Activated naive CD4-positive, alpha-beta T cell treated with anti-CD3 and anti-CD28 coated beads for 36 hours (primary cell): ENCODE results near the gene PRKN. TPM values are rescaled to one million over a fixed set of nuclear protein-coding genes. Genes with fewer than 3 reads are reported as not detected.

Experiments used
- CTCF ChIA-PET: fragments of 350-600 bp; sonication (Branson Sonifier 250); formaldehyde crosslinking; loops from one replicate; lab custom pipeline; 2021; ENCODE audit warnings: antibody characterized with exemption; lab: Charles Lee
- DNase-seq: peaks from one replicate; pipeline ENCODE4 v3.0.0-alpha.2; 2020
- H3K27ac Mint-ChIP-seq: one replicate; pipeline ENCODE4 v1.8.0; 2021; ENCODE audit warnings: mild to moderate bottlenecking, mixed read lengths
- H3K27me3 Mint-ChIP-seq: one replicate; pipeline ENCODE4 v1.8.0; 2021; ENCODE audit warnings: low read depth, mixed read lengths
- H3K36me3 Mint-ChIP-seq: one replicate; pipeline ENCODE4 v1.8.0; 2021; ENCODE audit warnings: low read depth, mixed read lengths
- H3K4me1 Mint-ChIP-seq: one replicate; pipeline ENCODE4 v1.8.0; 2021; ENCODE audit warnings: low read depth, mixed read lengths
- H3K4me3 Mint-ChIP-seq: one replicate; pipeline ENCODE4 v1.8.0; 2021; ENCODE audit warnings: mild to moderate bottlenecking, moderate library complexity, mixed read lengths
- H3K9me3 Mint-ChIP-seq: one replicate; pipeline ENCODE4 v1.8.0; 2021; ENCODE audit warnings: mixed read lengths
- intact Hi-C: fragments of 100-400 bp; cut with micrococcal nuclease; formaldehyde crosslinking; loops from one replicate; pipeline ENCODE4 v1.15.1; 2023
- total RNA-seq, 2 experiments: library from RNA; stranded (reverse); gene quantifications; one replicate each; pipeline ENCODE4 v1.2.3, GENCODE V29; 2021

Gene PRKN
- total RNA-seq, 2 experiments from 2014 or later, result 0.33 to 0.72 TPM

DNA sequence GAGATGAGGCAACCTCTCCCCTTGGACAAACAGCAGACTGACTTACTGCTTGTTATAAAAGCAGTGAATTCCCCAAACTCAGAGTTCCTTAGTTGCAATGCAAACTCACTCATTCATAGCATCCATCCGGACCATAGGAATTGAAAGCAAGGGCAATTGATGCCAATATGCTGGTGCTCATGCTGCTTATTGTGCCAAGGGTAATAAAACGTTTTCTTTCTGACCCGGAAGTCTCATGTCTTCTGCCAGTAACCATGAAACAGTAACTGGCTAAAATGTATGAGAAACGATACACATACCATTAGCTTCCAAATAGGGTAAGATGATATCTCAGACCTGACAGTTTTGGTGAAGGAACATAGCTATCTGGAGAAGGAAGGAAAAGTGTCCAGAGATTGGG, 18.1 kb downstream of the PRKN start:
- CTCF ChIA-PET, result interaction anchor here (0.6 kb wide), 1 partner anchor 62 kb away, joined by 3 read pairs; no protein-coding TSS in a partner anchor
- H3K27me3 Mint-ChIP-seq, result no peaks in the 10 kb centered on the region

DNA sequence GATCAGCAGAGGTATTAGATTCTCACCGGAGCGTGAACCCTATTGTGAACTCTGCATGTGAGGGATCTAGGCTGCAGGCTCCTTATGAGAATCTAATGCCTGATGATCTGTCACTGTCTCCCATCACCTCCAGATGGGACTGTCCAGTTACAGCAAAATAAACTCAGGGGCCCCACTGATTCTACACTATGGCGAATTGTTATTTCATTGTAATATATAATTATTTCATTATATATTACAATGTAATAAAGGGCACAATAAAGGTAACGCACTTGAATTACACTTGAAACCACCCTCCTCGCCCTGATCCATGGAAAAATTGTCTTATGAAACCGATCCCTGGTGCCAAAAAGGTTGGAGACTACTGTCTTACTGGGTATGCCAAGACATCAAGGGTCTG, 18.6 kb downstream of the PRKN start:
- H3K36me3 Mint-ChIP-seq, result peaks cover 2% of the 10 kb centered on the region

More for the DNA sequence above, 18.1 kb downstream of the PRKN start:
- Mint-ChIP-seq H3K27ac (no peak overlapping the region), H3K4me1 (no peaks in the 10 kb centered on the region), H3K9me3 (no peaks in the 10 kb centered on the region), H3K36me3 (peaks cover 2% of the 10 kb centered on the region), H3K4me3 (no peak overlapping the region)
- intact Hi-C loops, result no loop called here
- DNase-seq, result no peak

GRCh38 chr6:162706232-162706631, 21.3 kb downstream of the PRKN start:
- H3K4me3 Mint-ChIP-seq, result no peak overlapping the region
- no peaks in the 10 kb centered on the region for H3K4me1 Mint-ChIP-seq

More for the DNA sequence above, 18.6 kb downstream of the PRKN start:
- intact Hi-C loops, result no loop called here
- Mint-ChIP-seq H3K9me3 (no peaks in the 10 kb centered on the region), H3K27me3 (no peaks in the 10 kb centered on the region), H3K4me1 (no peaks in the 10 kb centered on the region), H3K4me3 (no peak overlapping the region), H3K27ac (no peak overlapping the region)
- no peak for DNase-seq
- CTCF ChIA-PET, result no interaction called here

GRCh38 chr6:162705736-162706135, 21.8 kb downstream of the PRKN start:
- no peak overlapping the region for H3K4me3 Mint-ChIP-seq
- H3K36me3 Mint-ChIP-seq, result no peaks in the 10 kb centered on the region
- CTCF ChIA-PET, result no interaction called here
- no peaks in the 10 kb centered on the region for H3K4me1 Mint-ChIP-seq
- DNase-seq, result no peak
- H3K27me3 Mint-ChIP-seq, result no peaks in the 10 kb centered on the region
- H3K9me3 Mint-ChIP-seq, result no peaks in the 10 kb centered on the region
- H3K27ac Mint-ChIP-seq, result no peak overlapping the region
- intact Hi-C loops, result no loop called here

More at GRCh38 chr6:162706232-162706631, 21.3 kb downstream of the PRKN start:
- intact Hi-C loops, result no loop called here
- Mint-ChIP-seq H3K9me3 (no peaks in the 10 kb centered on the region), H3K27me3 (no peaks in the 10 kb centered on the region), H3K36me3 (no peaks in the 10 kb centered on the region), H3K27ac (no peak overlapping the region)
- no peak for DNase-seq
- CTCF ChIA-PET, result interaction anchor here (1.0 kb wide), 1 partner anchor 10 kb away, joined by 3 read pairs; no protein-coding TSS in a partner anchor

DNA sequence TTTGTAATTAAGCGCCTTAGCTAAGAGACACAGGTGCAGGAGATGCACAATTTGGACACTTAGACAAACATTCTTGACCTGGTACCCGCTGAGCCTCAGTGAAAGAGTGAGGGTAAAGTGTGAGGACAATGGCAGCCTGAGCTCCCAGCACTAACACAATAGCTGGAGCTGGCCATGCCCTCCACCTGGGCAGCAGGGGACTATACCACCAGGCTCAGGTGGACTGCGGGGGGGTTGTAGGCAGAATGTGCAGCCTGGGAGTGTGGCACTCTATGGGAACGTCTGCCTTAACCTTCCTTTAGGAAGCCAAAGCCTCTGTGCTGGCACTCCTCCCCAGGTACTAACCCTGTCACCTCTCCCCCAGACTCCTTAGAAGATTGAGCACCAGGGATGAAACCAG, 23.6 kb downstream of the PRKN start:
- Mint-ChIP-seq H3K27me3 (no peaks in the 10 kb centered on the region), H3K4me3 (no peak overlapping the region), H3K4me1 (no peaks in the 10 kb centered on the region), H3K36me3 (no peaks in the 10 kb centered on the region), H3K9me3 (no peaks in the 10 kb centered on the region), H3K27ac (no peak overlapping the region)
- intact Hi-C loops, result no loop called here
- CTCF ChIA-PET, result no interaction called here
- no peak for DNase-seq

DNA sequence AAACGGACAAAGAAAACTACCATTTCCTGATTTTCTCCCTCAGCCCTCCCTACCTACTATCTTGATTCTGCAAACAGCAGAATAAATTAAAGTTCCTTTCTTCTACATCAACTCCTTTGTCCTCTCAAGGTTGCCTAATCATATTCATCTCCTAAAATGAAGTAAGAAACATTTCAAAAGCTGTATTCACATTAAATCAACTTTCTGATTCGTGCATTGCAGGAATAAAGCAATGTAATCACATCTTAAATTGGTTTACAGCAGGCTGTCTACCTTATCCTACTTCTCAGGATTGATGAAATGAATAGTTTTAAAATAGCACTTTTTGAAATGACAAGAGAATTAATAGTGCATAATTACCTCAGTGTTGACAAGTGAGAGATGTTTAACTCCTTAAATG, 25.1 kb downstream of the PRKN start:
- no peaks in the 10 kb centered on the region for H3K4me1 Mint-ChIP-seq
- H3K27me3 Mint-ChIP-seq, result no peaks in the 10 kb centered on the region
- H3K27ac Mint-ChIP-seq, result no peak overlapping the region
- intact Hi-C loops, result no loop called here
- H3K4me3 Mint-ChIP-seq, result no peak overlapping the region
- H3K36me3 Mint-ChIP-seq, result no peaks in the 10 kb centered on the region
- DNase-seq, result no peak
- CTCF ChIA-PET, result interaction anchor here (0.6 kb wide), 1 partner anchor 10 kb away, joined by 3 read pairs; no protein-coding TSS in a partner anchor
- no peaks in the 10 kb centered on the region for H3K9me3 Mint-ChIP-seq

- H3K27ac Mint-ChIP-seq, result no peak overlapping the region
- H3K4me3 Mint-ChIP-seq, result no peak overlapping the region
- DNase-seq, result no peak
- H3K9me3 Mint-ChIP-seq, result no peaks in the 10 kb centered on the region
- H3K27me3 Mint-ChIP-seq, result no peaks in the 10 kb centered on the region
- CTCF ChIA-PET, result interaction anchor here (0.6 kb wide), 1 partner anchor 9 kb away, joined by 3 read pairs; no protein-coding TSS in a partner anchor
- intact Hi-C loops, result no loop called here
- H3K36me3 Mint-ChIP-seq, result no peaks in the 10 kb centered on the region
- no peaks in the 10 kb centered on the region for H3K4me1 Mint-ChIP-seq
Measured at GRCh38 chr6:162701551-162701950, 26.0 kb downstream of the PRKN start.

GRCh38 chr6:162700966-162701365, 26.6 kb downstream of the PRKN start:
- H3K4me3 Mint-ChIP-seq, result no peak overlapping the region
- no peaks in the 10 kb centered on the region for H3K36me3 Mint-ChIP-seq
- intact Hi-C loops, result no loop called here
- no peaks in the 10 kb centered on the region for H3K4me1 Mint-ChIP-seq
- no peaks in the 10 kb centered on the region for H3K27me3 Mint-ChIP-seq
- CTCF ChIA-PET, result no interaction called here
- H3K9me3 Mint-ChIP-seq, result no peaks in the 10 kb centered on the region
- no peak for DNase-seq
- no peak overlapping the region for H3K27ac Mint-ChIP-seq

DNA sequence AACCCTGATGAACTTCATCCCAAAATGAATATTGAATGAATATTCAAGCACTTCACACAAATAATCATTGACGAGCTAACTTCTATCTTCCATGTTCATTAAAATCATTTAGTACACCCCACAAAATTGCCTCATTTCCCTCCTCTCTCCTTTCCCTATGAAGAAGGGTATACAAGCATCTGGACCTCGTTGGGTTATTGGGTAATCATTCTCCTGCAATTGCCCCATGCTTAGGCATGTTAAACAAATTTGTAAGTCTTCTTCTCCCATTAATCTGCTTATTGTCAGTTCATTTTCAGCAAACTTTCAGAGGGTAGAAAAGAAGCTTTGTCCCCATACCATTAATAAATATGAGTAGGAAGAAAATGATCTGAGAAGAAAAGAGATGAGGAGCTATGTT, 27.6 kb downstream of the PRKN start:
- Mint-ChIP-seq H3K4me1 (no peaks in the 10 kb centered on the region), H3K27me3 (no peaks in the 10 kb centered on the region), H3K4me3 (no peak overlapping the region), H3K27ac (no peak overlapping the region), H3K36me3 (no peaks in the 10 kb centered on the region), H3K9me3 (no peaks in the 10 kb centered on the region)
- intact Hi-C loops, result no loop called here
- CTCF ChIA-PET, result no interaction called here
- no peak for DNase-seq

DNA sequence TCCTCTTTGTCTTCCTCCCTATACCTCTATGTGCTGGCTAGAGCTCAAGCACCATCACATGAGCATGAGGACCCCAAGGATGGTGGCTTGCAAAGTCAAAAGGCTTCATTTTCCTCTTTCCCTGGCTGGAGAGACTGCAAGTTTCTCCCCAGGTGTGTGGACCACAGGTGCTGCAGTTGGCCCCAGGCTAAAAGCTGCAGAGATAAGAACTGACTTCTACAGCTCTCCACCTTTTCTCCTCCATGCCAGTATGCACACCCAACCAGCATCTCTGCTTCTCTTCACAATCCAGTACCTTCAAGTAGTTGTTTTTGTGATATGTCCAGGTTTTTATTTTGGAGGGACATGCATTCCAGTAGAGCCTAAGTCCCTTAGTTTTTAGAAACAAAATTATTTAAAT, 29.1 kb downstream of the PRKN start:
- H3K4me3 Mint-ChIP-seq, result no peak overlapping the region
- CTCF ChIA-PET, result interaction anchor here (0.6 kb wide), 1 partner anchor 399 kb away, joined by 3 read pairs; no protein-coding TSS in a partner anchor
- H3K27me3 Mint-ChIP-seq, result no peaks in the 10 kb centered on the region
- no peak for DNase-seq
- H3K36me3 Mint-ChIP-seq, result no peaks in the 10 kb centered on the region
- no peak overlapping the region for H3K27ac Mint-ChIP-seq
- intact Hi-C loops, result no loop called here
- no peaks in the 10 kb centered on the region for H3K9me3 Mint-ChIP-seq
- no peaks in the 10 kb centered on the region for H3K4me1 Mint-ChIP-seq

DNA sequence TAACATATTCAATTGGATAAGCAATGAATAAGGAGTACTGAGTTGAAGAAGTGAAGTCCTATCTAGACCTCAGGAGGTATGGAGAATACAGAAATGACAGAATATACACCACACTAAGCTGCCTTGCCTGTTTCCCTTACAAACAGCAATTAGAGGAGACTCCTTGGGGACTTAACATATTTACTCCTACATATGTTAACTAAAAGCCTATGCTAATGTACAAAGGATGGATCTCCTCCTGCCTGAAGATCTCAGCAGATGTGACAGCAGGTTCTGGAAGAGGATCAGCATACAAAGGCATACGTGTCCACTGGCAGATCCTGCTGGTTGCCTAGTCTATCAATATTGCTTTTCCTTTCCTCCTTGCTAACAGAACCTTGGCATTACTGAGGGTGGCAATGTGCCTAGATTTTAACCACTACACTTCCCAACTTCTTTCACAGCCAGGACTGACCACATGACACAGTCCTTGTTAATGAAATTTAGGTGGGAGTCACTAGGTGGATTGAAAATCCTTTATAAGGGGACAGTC, 29.6 kb downstream of the PRKN start:
- Mint-ChIP-seq H3K36me3 (no peaks in the 10 kb centered on the region), H3K9me3 (no peaks in the 10 kb centered on the region), H3K27ac (no peak overlapping the region), H3K4me3 (no peak overlapping the region), H3K4me1 (no peaks in the 10 kb centered on the region), H3K27me3 (no peaks in the 10 kb centered on the region)
- CTCF ChIA-PET, result no interaction called here
- no peak for DNase-seq
- intact Hi-C loops, result no loop called here

DNA sequence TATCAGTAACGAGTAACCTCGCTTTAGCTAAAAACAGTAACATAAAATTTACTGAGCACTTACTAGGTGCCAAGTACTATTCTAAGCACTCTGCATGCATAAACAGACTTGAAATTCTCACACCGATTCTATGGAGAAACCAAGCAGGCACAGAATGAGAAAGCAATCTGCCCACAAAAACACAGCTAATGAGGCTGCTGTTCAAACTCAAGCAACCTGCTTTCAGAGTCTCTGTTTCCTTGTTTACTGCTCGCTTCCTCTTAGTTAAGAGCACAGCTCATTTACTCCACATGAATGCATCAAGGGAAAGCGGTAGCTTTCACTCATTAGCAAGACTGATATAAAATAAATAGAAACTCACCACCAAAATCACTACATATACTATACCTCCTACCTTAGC, 37.4 kb downstream of the PRKN start:
- H3K27me3 Mint-ChIP-seq, result no peaks in the 10 kb centered on the region
- no peak for DNase-seq
- H3K9me3 Mint-ChIP-seq, result no peaks in the 10 kb centered on the region
- H3K4me1 Mint-ChIP-seq, result no peaks in the 10 kb centered on the region
- CTCF ChIA-PET, result no interaction called here
- no peak overlapping the region for H3K4me3 Mint-ChIP-seq
- H3K36me3 Mint-ChIP-seq, result no peaks in the 10 kb centered on the region
- H3K27ac Mint-ChIP-seq, result no peak overlapping the region
- intact Hi-C loops, result no loop called here

DNA sequence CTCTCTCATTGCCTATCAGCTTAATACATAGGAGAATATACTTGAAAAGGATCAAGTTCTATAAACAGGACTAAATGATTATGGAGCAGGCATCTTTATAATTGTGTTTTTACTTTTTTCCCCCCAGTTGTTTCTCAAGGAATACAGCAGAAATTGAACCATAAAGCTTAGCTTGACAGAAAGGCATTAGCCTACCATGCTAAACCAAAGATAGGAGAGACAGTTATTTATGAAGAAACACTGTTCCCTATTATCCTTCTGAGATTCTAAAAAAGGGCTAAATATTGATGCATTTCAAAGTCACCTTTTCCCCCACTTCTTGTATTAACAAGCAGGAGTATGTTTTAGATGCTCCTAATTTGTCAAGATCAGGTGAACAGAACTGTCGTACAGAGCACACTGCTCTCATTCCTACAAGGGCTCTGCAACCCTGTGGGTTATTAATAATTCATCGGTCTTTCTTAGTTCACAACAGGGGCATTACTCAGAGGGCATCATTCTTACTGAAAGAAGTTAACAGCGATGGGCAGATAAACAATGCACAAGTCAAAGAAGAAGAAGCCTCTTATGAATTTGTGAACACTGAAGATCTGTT, 38.7 kb downstream of the PRKN start:
- Mint-ChIP-seq H3K4me3 (no peak overlapping the region), H3K27ac (no peak overlapping the region), H3K36me3 (no peaks in the 10 kb centered on the region), H3K4me1 (no peaks in the 10 kb centered on the region), H3K27me3 (no peaks in the 10 kb centered on the region), H3K9me3 (no peaks in the 10 kb centered on the region)
- intact Hi-C loops, result no loop called here
- CTCF ChIA-PET, result no interaction called here
- no peak for DNase-seq
